NCI-H446 (cell line): ENCODE data around the gene KLK6.
"Not testable (repeated sequence)": the region's sequence is repeated elsewhere in the genome, so short reads cannot be mapped to it uniquely, and the experiment has no call there.

Experiments used
- DNase-seq, 2 experiments: peaks; one replicate each; lab custom pipeline; 2025; lab: John Stamatoyannopoulos, UW

The KLK6 gene

GRCh38 chr19:50992666-50993035, 23.3 kb upstream of the KLK6 start:
- DNase-seq = no peak

- not testable (repeated sequence) for DNase-seq
Observed at GRCh38 chr19:50984416-50984815, 15.0 kb upstream of the KLK6 start.

GRCh38 chr19:50983625-50984292, 14.4 kb upstream of the KLK6 start, which contains the start of gene KLK7:
Gene KLK7 (minus strand): TSS chr19:50983917. CDS start chr19:50982399, 1,518 bp downstream.
- no peak for DNase-seq

- DNase-seq = no peak
Observed at GRCh38 chr19:50982186-50982585, 12.8 kb upstream of the KLK6 start.

GRCh38 chr19:50981587-50982146, 12.3 kb upstream of the KLK6 start:
- DNase-seq = no peak

GRCh38 chr19:50980208-50980607, 10.8 kb upstream of the KLK6 start:
- no peak for DNase-seq

GRCh38 chr19:50979758-50980157, 10.4 kb upstream of the KLK6 start:
- DNase-seq = no peak

GRCh38 chr19:50978772-50979390, 9.5 kb upstream of the KLK6 start:
- no peak for DNase-seq

GRCh38 chr19:50977626-50978025, 8.2 kb upstream of the KLK6 start:
- DNase-seq = no peak

GRCh38 chr19:50975766-50976165, 6.4 kb upstream of the KLK6 start:
- DNase-seq = no peak

GRCh38 chr19:50974702-50975556, 5.5 kb upstream of the KLK6 start:
- DNase-seq = no peak

GRCh38 chr19:50972795-50973376, 3.5 kb upstream of the KLK6 start:
- no peak for DNase-seq

- DNase-seq = not testable (repeated sequence)
Observed at GRCh38 chr19:50969810-50970209, 419 bp upstream of the KLK6 start.

GRCh38 chr19:50968716-50969412, 527 bp downstream of the KLK6 start:
- no peak for DNase-seq

GRCh38 chr19:50967929-50968715, 1.3 kb downstream of the KLK6 start:
- DNase-seq = no peak

- no peak for DNase-seq
Observed at GRCh38 chr19:50964266-50964665, 5.1 kb downstream of the KLK6 start.

GRCh38 chr19:50963381-50963780, 6.0 kb downstream of the KLK6 start:
- DNase-seq = no peak

GRCh38 chr19:50962245-50962644, 7.1 kb downstream of the KLK6 start:
- DNase-seq = no peak

GRCh38 chr19:50959731-50960500, 9.5 kb downstream of the KLK6 start:
- DNase-seq = no peak

GRCh38 chr19:50957587-50957986, 11.8 kb downstream of the KLK6 start:
- DNase-seq = no peak
